HuH-7 (cell line): ENCODE results near the gene ARHGAP15.
A peak's percentile ranks its signal among the peaks of the same experiment; 100 is the strongest.

Experiments
- DNase-seq: peaks from one replicate; pipeline ENCODE4 v3.0.0; 2011; ENCODE audit warnings: low spot score

Gene ARHGAP15

DNA sequence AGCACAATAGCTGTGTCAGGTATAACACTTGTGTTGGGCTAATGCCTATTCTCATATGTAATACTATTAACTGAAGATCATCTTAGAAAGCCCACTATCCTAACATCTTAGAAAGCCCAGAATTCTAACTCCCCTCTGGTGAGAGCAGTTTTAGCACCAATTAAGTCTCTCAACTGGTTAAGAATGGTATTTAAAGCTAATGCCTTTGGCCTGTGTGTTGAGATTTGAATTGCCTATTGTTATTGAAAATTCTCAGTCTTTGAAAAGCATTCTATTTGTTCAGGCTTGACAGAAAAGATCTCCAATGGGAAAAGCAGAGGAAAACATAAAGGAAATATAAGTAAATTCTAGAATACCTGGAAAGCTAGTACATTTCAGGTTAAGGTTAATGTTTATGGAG lies 352.5 kb downstream of the ARHGAP15 start:
- DNase-seq, result no peak

DNA sequence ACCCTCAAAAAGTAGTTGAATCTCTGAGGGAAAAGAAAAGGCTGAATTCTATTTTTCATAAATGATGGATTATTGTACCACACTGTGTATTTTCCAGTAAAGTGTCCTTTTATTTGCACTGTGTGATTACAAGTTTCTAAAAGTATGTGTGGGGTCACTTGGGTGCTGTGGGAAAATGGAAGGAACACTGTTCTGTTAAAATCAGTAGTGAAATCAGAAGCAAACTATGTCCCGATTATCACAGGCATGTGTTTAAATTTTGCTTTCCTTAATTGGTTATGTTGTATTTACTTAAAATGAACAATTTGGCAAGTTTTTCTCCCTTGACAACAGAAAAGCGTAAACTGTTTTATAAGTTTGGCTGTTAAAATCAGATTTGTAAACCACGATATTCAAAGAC lies 353.1 kb downstream of the ARHGAP15 start:
- DNase-seq, result no peak

DNA sequence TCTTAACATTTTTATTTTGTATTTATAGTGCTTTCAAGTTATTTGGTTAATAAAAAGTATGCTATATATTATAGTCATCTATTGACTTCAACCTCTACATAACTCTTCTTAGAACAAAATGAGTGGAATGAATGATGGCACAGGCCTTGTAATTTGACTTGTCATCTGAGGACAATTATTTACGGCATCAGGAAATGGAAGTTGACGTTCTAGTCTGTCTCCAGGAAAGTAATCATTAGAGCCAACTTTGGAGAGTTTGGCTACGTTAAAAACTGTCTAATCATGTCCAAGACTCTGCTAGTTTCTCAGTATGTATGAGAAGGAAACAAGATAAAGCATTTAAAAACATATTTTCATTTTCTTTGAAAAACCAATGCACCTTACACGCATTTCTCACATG lies 353.6 kb downstream of the ARHGAP15 start:
- DNase-seq, result no peak

DNA sequence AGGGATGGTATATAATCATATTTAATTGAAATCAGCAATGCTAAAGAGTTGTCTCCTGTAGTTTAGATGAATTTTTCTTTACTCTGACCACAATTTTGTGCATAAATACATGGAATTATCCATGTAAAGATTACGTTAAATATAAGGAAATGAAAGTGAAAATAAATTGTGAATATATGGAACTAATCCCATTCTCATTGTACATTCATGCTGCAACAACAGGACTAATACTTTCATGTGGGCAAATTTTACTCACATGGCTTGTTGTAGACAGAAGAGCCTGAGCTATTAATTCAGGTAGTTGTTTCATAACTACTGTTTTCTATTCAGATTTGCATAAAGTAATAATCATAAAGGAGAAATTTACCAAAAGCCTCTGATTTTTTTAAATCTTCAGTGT lies 357.8 kb downstream of the ARHGAP15 start:
- DNase-seq, result no peak

DNA sequence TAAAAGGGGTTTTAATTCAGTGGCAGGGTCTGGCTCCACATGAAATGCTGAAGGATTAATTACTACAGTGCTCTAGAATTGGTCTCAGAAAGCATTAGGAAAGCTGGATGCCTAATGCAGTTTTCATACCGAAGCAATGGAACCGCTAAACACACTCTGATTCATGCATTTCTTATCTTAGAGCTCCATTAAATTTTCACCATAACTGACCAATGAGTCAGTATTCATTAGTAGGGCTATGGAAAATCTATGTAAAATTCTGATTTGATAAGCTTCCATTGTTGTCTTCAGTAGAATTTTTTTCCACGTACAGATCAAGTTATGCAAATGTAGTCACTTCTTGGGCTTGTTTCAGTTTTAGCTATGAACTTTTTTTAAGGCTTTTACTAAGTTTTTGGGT lies 359.9 kb downstream of the ARHGAP15 start:
- no peak for DNase-seq

DNA sequence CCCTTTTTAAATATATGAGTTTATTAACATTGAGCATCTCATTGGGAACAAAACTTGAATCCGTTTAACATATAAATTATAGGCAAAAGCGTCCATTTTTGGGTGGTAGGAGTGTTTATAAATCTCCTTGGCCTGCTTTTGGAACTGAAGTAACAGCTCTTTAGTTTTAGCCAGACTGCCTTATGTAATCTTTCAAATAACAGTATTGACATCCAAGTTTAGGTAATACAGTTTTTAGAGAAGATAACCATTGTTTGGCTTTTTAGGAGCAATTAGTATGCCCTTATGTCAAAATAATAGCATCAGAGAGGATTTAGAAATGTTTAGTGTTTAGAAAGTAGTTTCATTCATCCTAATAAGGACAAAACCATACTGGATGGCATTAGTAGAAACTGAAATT lies 361.9 kb downstream of the ARHGAP15 start:
- DNase-seq, result no peak

DNA sequence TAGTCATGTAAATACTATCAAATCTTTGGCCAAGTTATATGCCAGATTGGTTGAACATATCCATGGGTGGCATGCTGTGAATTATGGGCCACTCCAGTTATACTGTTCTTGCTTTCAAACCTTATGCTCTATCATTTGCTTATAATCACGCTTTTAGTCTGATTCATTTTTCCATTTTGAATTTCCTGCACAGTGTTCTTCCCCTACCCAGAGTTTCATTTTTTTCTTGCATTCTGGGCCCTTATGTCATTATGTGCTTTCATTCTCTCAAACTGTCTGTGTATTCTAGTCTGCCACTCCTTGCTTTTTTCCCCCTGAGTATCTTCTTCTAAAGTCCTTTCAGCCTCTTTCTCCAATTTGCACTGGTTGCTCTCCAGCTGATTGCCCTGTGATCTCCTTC lies 364.1 kb downstream of the ARHGAP15 start:
- DNase-seq, result no peak

DNA sequence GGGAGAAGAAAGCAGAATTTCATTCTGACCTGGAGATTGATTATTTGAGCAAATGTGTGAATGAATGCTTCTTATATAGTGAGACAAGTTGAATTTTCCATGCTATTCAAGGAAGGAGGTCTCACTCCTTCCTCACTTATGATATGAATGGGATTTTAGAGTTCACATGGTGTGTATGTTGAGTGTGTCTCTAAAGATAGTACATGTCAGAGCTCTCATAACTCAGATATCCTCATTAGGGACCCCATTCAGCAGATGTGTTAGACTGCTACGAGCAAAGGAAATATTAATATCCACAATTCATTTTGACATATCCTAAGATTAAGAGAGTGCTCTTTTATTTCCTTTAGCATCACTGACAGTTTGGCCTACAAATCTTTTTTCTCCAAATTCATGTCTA lies 368.5 kb downstream of the ARHGAP15 start:
- DNase-seq, result no peak

DNA sequence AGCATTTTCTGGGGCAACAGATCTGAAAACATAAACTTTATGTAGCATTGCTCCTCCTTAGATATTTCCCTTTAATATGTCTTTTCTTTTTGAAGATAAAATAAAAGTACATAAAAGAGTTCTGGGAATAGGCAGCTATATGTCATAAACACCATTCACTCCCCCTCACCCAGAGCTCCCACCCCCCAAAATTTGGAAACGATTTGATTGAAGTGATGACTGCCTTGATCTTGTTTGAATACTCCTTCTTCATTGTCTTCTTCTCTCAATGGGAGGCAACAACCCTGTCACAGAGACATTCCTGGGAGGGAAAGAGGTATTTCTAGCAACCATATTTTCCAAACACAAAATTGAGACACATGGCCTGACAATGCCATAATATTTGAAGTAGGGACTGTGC lies 369.3 kb downstream of the ARHGAP15 start:
- DNase-seq, result no peak

DNA sequence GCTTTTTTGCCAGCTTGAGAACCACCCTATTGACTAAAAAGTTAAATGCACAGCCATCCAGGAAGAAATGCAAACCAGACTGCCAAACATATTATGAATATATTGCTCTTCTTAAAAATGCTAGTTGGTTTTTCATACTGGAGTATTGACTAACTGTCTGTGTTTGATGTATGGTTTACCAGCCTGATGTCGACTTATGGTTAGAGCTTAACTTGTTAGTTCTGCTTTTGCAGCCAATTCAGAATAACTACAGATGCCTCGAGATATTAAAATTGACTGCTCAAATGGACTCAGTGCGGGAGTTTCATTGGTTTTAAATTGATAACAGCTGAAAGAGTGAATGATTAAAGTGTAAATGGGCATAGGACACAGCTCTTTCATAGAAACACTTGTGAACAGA lies 369.8 kb downstream of the ARHGAP15 start:
- DNase-seq, result no peak

DNA sequence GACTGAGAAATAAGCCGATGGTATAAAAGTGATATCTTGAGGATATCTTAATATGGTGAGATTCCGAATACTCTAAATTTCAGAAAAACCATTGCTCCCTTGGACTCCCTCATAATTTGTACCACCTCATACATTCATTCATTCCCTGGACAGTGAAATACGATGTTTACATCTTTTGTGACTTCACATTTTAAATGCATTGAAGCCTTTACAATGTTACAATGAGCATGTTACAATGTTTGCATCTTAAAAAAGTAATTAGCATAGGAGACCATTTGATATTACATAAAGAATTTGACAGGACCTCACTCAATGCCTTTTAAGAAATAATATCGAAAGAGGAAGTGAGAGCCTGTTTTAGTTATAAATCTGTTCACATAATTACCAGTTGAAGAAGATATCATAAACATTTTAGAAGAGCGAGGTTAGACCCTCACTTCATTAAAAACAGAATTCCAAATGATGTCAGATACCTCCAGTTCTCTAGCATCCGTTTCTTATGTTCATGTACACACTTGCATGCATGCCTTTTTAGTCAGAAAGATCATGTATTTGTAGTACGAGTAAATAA lies 372.0 kb downstream of the ARHGAP15 start:
- DNase-seq, result no peak

DNA sequence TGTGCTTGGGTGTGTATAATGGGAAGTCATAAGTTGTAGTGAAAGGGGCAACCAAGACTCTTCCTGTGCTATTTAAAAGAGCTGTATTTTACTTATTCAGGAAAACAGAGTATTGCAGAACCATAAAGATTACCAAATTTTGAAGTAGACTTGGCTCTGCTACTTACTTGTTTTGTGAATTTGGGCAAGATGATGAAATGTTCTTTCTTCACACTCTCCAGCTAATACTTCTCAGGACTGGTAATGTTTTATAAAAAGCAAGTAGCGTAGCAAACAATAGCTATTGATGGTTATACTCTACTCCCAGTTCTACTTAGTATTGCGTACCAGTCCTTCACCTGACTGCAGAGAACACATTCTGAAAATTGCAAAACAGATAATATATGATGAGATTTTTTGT lies 374.1 kb downstream of the ARHGAP15 start:
- DNase-seq, result no peak

DNA sequence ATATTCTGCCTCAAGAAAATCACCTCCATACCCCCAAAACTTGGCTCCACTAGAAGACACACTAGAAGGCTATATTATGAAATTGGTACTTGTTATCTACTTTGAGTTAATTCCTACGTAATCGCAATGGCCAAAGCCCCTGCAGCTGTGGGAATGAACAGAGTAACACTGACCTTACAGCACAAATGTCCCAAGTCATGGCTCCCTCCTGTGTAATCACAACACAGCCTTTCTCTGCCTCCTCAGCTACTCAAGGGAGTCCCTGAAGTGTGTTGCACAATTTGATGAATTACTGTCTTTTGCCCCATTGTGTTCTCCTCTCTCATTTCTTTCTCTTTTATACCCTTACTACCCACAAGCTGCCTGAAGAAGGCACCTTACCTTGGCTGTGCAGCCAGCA lies 375.2 kb downstream of the ARHGAP15 start:
- DNase-seq, result no peak

DNA sequence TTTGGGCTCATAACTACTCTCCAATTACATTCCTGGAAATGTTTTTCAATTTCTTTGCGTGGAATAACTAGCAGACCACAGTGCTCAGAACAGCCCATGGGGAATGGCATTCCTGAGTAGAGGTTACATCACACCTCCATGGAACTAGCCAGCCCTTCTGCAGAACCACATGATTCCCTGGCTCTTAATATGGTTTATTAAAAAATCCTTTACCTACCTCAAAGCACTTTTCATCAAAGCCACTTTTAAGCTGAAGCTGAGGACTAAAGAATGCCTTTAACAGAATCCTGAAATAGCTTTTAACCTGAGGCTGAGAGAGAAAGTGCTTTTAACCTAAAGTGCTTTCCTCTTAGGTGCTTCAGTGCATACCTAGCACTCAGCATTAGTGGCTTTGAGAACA lies 376.3 kb downstream of the ARHGAP15 start:
- DNase-seq, result no peak

DNA sequence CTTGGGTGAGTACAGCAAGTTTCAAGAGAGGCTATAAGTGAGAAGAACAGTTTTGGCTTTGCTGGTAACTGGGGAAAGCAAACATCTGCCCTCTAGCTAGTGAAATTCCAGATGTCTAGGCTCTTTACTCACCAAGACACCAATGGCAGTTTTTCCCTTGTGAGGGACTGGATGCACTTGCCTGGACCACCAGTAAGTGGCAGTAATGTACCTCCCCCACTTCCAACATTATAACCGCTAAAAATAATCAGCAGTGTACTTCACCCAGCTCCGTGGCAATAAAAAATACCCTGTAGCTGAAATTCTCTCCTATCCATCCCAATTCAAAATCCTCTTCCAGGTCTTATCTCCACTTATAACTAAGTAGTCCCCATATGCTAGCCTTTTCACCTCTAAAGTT lies 383.9 kb downstream of the ARHGAP15 start:
- peak; percentile 32 for DNase-seq

DNA sequence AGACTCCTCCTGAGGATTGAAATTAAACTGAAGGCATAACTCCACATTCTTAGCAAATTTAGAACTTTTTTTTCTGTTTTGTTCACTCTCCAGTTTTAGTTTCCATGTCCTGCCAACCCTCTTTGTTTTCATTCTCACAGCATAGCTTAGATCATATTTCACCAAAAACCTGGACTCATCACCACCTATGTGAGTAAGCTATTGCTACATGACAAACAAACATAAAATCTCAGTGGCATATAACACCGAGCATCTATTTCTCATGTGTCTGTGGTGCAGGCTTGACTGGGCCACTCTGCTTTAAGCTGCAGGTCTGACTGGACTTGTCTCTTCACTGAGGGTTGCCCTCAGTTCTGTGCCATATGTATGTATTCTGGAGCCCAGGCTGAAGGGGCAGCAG lies 385.2 kb downstream of the ARHGAP15 start:
- DNase-seq, result no peak

DNA sequence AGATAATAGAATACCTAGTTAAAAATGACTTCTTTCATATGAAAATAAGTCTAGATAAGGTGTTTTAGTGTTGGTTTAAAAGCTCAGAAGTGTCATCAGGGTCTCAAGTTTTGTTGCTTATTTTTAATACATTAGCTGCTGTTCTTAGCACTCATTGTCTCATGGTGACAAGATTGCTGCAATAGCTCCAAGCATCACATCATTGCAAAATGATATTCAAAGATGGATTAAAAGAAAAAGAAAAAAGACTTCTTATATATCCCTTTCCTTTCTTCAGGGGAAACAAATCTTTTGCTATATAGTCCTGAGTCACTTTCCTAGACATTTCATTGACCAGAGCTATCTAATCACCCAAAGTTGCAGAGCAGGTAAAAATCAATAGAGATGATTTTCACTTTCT lies 386.1 kb downstream of the ARHGAP15 start:
- no peak for DNase-seq

DNA sequence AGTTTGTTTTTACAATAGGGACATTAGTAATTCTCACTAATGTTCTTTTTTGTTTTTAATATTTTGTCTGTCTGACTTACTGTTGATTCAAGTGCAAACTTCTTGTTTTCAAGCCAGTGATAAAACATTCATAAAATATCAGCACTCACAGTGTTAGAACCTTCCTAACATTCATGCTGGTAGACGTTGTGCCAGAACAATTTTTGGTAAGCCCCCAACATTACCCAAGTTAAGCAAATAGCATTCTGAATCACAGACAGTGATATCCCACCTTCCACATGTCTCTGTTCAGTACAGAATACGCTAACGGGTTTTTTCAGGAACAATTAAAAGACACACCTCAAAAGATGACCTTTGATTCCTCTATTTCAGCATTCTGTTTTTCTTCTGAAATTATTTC lies 390.3 kb downstream of the ARHGAP15 start:
- no peak for DNase-seq

DNA sequence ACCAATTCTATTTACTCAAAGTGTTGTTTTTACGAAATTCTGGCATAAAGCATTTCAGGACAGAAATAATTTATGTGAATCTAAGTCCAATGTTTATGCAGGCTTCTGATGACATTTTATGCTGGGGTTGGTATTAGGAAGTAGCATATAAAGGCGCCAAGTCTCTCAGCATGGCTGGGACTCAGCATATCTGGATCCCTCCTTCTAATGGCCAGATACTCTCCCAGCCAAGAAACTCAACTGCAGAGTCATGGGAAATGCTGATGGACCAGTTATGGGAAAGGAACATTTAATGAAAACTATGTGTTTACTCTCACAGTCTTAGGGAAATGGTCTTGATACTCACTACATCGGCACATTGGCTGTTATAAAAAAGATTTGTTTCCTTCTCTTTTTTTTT lies 392.2 kb downstream of the ARHGAP15 start:
- DNase-seq, result no peak

DNA sequence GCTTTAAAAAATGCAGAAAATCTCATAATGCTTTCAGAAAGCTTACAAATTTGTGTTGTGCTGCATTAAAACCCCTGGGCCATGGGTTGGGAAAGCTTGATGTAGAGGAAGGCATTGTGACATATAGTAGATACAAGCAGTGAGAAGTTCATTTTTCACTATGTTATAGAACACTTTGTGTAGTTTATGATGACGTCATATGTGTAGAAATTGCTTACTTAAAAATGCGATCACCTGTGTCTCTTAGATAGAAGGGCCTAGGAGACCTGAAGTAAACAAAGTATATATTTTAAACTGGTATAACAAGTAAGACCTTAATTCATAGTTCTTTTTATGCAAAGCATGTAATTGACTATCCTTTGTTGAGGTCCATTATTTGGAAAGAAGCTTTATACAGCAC lies 393.5 kb downstream of the ARHGAP15 start:
- no peak for DNase-seq

DNA sequence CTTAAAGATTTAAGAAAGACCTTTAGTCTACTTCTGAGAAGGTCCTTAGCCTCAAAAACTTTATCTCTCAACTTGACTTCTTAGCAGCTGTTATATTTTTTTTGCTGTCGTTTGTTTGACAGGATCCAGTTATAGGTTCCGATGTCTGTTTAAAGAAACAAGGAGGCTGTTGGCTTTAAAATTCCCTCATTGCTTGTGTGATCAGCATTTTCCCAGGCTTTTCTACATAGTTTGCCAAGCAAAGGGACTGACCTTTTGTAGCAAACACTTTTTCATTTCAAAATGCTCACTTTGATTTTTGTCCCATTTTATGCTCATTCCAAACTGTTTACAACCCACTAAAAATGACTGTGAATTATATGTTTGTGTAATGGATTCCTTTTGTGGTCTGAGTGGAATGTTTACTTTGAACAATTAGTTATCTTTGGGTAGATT lies 394.9 kb downstream of the ARHGAP15 start:
- DNase-seq, result no peak

DNA sequence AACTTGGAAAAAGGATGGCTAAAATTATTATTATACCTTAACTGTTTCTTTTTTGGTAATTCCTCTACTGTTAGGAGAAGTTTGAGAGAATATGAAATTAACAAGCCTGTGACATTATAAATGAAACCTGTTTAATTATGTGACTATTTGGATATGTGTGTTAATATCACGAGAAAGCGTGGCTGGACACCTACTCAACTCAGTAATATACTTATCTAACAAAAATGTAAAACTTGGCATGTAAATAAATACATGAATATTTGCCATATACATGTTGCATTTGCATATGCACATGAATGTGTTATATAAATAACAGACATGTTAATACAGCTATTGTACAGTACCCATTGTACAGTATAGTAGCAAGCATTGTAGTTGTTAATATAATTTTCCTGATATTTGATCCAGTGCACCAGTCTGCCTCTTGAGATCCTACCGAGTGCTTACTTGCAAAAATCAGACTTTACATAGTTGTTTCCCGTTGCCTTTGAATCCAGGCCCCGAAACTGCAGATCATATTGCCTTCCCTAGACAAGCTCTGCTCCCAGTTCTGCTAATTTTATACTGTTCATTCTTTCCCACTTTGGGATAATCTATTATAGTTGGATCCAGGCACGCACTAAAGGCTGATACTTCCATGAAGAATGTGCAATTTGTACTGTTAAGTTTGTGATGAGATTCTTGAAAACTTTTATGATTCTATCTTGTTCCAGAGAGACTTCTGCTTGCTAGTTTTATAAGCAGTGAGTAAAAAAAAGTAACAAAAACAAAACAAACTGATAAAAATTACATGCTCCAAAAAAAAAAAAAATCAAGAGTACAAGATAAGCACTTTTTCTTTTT lies 395.6 kb downstream of the ARHGAP15 start:
- no peak for DNase-seq

DNA sequence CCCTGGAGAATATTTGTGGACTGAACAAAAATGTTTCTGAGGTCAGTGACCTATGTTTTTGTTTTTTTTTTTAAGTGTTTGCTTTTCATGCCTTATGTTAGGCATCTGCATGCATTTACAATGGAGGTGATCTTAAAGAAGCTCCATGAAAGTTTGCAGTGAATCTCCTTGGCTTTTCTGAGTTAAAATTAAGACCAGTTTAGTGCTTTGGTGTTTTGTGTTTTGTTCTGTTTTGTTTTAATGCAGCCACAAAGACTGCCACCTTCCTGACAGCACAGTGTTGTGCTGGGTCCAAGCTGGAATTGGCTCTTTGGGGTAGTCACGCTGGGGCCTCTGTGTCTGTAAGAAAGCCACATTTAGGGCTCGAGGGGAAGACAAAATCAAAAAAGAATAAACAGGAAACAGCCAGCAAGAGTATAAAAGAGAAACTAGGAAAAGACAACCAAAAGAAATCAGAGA lies 396.2 kb downstream of the ARHGAP15 start:
- DNase-seq, result no peak

DNA sequence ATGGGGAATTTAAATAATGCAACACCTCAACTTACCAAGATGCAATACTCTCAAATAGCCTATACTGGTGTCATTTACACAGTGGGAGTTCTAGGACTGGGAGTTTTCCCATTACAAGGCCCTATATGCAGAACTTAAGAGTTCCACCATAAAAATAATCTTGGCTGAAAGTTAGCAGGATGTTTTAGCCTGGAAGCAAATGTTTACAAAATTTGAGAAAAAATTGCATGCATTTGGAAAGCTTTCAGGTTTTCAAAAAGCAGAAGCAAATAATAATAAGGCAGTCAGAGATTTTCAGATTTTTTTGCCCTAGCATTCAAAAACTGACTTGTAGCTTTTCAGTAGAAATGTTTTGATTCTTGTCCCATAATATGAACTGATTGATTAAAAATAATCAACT lies 397.3 kb downstream of the ARHGAP15 start:
- no peak for DNase-seq
